Caco-2 (cell line): ENCODE results near the gene ADAMTS19. TPM values are rescaled to one million over a fixed set of nuclear protein-coding genes. Genes with fewer than 3 reads are reported as not detected.

Source experiments
- BruUV-seq: library from RNA; stranded (reverse); fragments of 400-500 nt; replicated peaks from 2 replicates; lab custom pipeline; 2021; lab: Mats Ljungman, UMichigan
- CTCF ChIA-PET: fragments of 300-600 bp; sonication (Branson Sonifier 250); formaldehyde crosslinking; loops from one replicate; lab custom pipeline; 2022; ENCODE audit warnings: antibody characterized with exemption; lab: Charles Lee
- POLR2A ChIA-PET: fragments of 300-600 bp; sonication (Branson Sonifier 250); formaldehyde crosslinking; loops from one replicate; lab custom pipeline; 2022; ENCODE audit warnings: antibody characterized with exemption; lab: Charles Lee
- DNase-seq, 2 experiments: peaks; one replicate each; pipeline versions ENCODE4 v3.0.0 to v3.0.0-alpha.2; 2020 to 2022
- H3K27me3 ChIP-seq: replicated peaks from 2 replicates; pipeline ENCODE4 v1.6.0; 2011; ENCODE audit warnings: low read length; ENCODE audit not compliant: control insufficient read depth, insufficient read depth
- H3K36me3 ChIP-seq: 2 replicates; pipeline ENCODE4 v1.5.1; 2011; ENCODE audit warnings: low read length; ENCODE audit not compliant: control insufficient read depth, insufficient read depth
- H3K4me1 ChIP-seq: fragments of 250-450 bp; sonication (Bioruptor Pico); 2 replicates; pipeline ENCODE4 v1.5.1; 2020; ENCODE audit warnings: mild to moderate bottlenecking
- H3K4me3 ChIP-seq: 2 replicates; pipeline ENCODE4 v1.5.1; 2011; ENCODE audit warnings: low read depth, mild to moderate bottlenecking, control low read depth, low read length
- H3K9me3 ChIP-seq: fragments of 250-450 bp; sonication (Bioruptor Pico); 2 replicates; pipeline ENCODE4 v1.5.1; 2020; ENCODE audit warnings: mild to moderate bottlenecking, moderate library complexity
- H3K27ac Mint-ChIP-seq: one replicate; pipeline ENCODE4 v1.8.0; 2022; ENCODE audit warnings: mixed read lengths; ENCODE audit not compliant: unreplicated experiment
- H3K27me3 Mint-ChIP-seq: one replicate; pipeline ENCODE4 v1.8.0; 2022; ENCODE audit warnings: mixed read lengths; ENCODE audit not compliant: insufficient read depth, unreplicated experiment
- H3K36me3 Mint-ChIP-seq: one replicate; pipeline ENCODE4 v1.8.0; 2022; ENCODE audit warnings: mild to moderate bottlenecking, mixed read lengths; ENCODE audit not compliant: insufficient read depth, unreplicated experiment
- H3K4me1 Mint-ChIP-seq: one replicate; pipeline ENCODE4 v1.8.0; 2022; ENCODE audit warnings: low read depth, mixed read lengths; ENCODE audit not compliant: unreplicated experiment
- H3K4me3 Mint-ChIP-seq: one replicate; pipeline ENCODE4 v1.8.0; 2022; ENCODE audit warnings: mild to moderate bottlenecking, moderate library complexity, mixed read lengths; ENCODE audit not compliant: unreplicated experiment
- H3K9me3 Mint-ChIP-seq: one replicate; pipeline ENCODE4 v1.8.0; 2022; ENCODE audit warnings: mixed read lengths; ENCODE audit not compliant: unreplicated experiment
- intact Hi-C: fragments of 100-400 bp; cut with micrococcal nuclease; formaldehyde crosslinking; loops from one replicate; pipeline ENCODE4 v1.10.0; 2022; ENCODE audit not compliant: unreplicated experiment
- total RNA-seq: library from RNA; stranded (reverse); gene quantifications from 2 replicates; pipeline ENCODE4 v1.2.3, GENCODE V29; 2022
- TF ChIP-seq, protein P1 (sequence below), 2 experiments: fragments of 200-600 bp in 1 of 2; IDR thresholded peaks; 1 replicate in 1 of 2; 2 replicates in 1 of 2; pipeline versions ENCODE4 v1.5.1 to v1.8.0; 2011 to 2022; ENCODE audit warnings: antibody characterized with exemption in 1 of 2, control low read depth in 1 of 2, inconsistent platforms in 1 of 2, low read depth in 1 of 2, low read length in 1 of 2, mild to moderate bottlenecking in 1 of 2, moderate library complexity in 1 of 2; ENCODE audit not compliant: insufficient read depth in 1 of 2, severe bottlenecking in 1 of 2, unreplicated experiment in 1 of 2

Gene ADAMTS19
- total RNA-seq, 1 experiment from 2014 or later: 0.95 TPM

DNA sequence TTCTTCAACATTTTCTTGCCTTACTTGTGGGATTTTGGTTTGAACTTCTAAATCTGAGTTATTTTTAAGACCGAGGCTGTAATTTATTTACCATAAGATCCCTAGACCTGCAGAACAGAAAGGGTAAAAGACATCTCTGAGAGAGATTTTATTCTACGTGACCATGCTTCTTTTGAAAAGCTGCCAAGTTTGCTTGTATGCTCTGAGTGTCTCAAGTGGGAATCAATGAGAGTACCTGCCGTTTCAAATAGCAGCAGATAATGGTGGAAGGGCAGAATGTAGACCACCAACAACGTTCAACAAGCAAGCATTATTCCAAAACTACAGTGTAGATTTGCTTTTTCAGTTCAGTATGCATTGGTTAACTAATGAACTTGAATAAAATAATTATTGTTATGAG, 179.2 kb downstream of the ADAMTS19 start:
- ChIA-PET POLR2A (no interaction called here), CTCF (no interaction called here)
- H3K9me3 Mint-ChIP-seq: no peaks in the 10 kb centered on the region
- intact Hi-C loops: no loop called here
- no TSS peak for BruUV-seq
- Histone ChIP-seq H3K27me3 (no peaks in the 10 kb centered on the region), H3K9me3 (no peaks in the 10 kb centered on the region), H3K4me1 (no peaks in the 10 kb centered on the region), H3K36me3 (no peaks in the 10 kb centered on the region), H3K4me3 (no peak overlapping the region)
- no peak overlapping the region for H3K4me3 Mint-ChIP-seq
- no peaks in the 10 kb centered on the region for H3K27me3 Mint-ChIP-seq
- H3K27ac Mint-ChIP-seq: no peak overlapping the region
- DNase-seq: no peak
- TF ChIP-seq, protein P1, sequence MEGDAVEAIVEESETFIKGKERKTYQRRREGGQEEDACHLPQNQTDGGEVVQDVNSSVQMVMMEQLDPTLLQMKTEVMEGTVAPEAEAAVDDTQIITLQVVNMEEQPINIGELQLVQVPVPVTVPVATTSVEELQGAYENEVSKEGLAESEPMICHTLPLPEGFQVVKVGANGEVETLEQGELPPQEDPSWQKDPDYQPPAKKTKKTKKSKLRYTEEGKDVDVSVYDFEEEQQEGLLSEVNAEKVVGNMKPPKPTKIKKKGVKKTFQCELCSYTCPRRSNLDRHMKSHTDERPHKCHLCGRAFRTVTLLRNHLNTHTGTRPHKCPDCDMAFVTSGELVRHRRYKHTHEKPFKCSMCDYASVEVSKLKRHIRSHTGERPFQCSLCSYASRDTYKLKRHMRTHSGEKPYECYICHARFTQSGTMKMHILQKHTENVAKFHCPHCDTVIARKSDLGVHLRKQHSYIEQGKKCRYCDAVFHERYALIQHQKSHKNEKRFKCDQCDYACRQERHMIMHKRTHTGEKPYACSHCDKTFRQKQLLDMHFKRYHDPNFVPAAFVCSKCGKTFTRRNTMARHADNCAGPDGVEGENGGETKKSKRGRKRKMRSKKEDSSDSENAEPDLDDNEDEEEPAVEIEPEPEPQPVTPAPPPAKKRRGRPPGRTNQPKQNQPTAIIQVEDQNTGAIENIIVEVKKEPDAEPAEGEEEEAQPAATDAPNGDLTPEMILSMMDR (IDR thresholded peaks at IDR 0.05; ENCODE audit: insufficient read depth in 1 of 2, low read depth in 1 of 2, low read length in 1 of 2, severe bottlenecking in 1 of 2, unreplicated experiment in 1 of 2): no peak
- H3K4me1 Mint-ChIP-seq: no peaks in the 10 kb centered on the region
- H3K36me3 Mint-ChIP-seq: no peaks in the 10 kb centered on the region

GRCh38 chr5:129652349-129653056, 192.4 kb downstream of the ADAMTS19 start:
- H3K4me3 ChIP-seq: no peak overlapping the region
- CTCF ChIA-PET: no interaction called here
- TF ChIP-seq, protein P1 (IDR thresholded peaks at IDR 0.05; ENCODE audit: insufficient read depth in 1 of 2, low read depth in 1 of 2, low read length in 1 of 2, severe bottlenecking in 1 of 2, unreplicated experiment in 1 of 2): no peak
- no peaks in the 10 kb centered on the region for H3K4me1 Mint-ChIP-seq
- H3K9me3 ChIP-seq: no peaks in the 10 kb centered on the region
- H3K36me3 Mint-ChIP-seq: peaks cover 2% of the 10 kb centered on the region
- POLR2A ChIA-PET: no interaction called here
- no TSS peak for BruUV-seq
- no peak overlapping the region for H3K4me3 Mint-ChIP-seq
- DNase-seq: no peak
- H3K27me3 Mint-ChIP-seq: peaks cover 3% of the 10 kb centered on the region
- H3K27me3 ChIP-seq: no peaks in the 10 kb centered on the region
- no peak overlapping the region for H3K27ac Mint-ChIP-seq
- H3K36me3 ChIP-seq: no peaks in the 10 kb centered on the region
- no peaks in the 10 kb centered on the region for H3K9me3 Mint-ChIP-seq
- intact Hi-C loops: no loop called here
- no peaks in the 10 kb centered on the region for H3K4me1 ChIP-seq

GRCh38 chr5:129653057-129653375, 192.9 kb downstream of the ADAMTS19 start:
- H3K4me1 Mint-ChIP-seq: no peaks in the 10 kb centered on the region
- Histone ChIP-seq H3K4me1 (no peaks in the 10 kb centered on the region), H3K4me3 (no peak overlapping the region), H3K27me3 (no peaks in the 10 kb centered on the region), H3K9me3 (no peaks in the 10 kb centered on the region), H3K36me3 (no peaks in the 10 kb centered on the region)
- peaks cover 3% of the 10 kb centered on the region for H3K27me3 Mint-ChIP-seq
- TF ChIP-seq, protein P1 (IDR thresholded peaks at IDR 0.05; ENCODE audit: insufficient read depth in 1 of 2, low read depth in 1 of 2, low read length in 1 of 2, severe bottlenecking in 1 of 2, unreplicated experiment in 1 of 2): no peak
- BruUV-seq: no TSS peak
- no peaks in the 10 kb centered on the region for H3K36me3 Mint-ChIP-seq
- DNase-seq: no peak
- POLR2A ChIA-PET: no interaction called here
- CTCF ChIA-PET: no interaction called here
- H3K9me3 Mint-ChIP-seq: no peaks in the 10 kb centered on the region
- H3K27ac Mint-ChIP-seq: no peak overlapping the region
- H3K4me3 Mint-ChIP-seq: no peak overlapping the region
- intact Hi-C loops: no loop called here
